CD4-positive, alpha-beta T cell treated with Interleukin-4 for 4 hours (primary cell): Measurements from ENCODE around the gene AP2M1.
"Not testable (repeated sequence)": the region's sequence is repeated elsewhere in the genome, so short reads cannot be mapped to it uniquely, and the experiment has no call there.

Experiments used
- DNase-seq: peaks from one replicate; pipeline ENCODE4 v3.0.0-alpha.2; 2020

Gene AP2M1

DNA sequence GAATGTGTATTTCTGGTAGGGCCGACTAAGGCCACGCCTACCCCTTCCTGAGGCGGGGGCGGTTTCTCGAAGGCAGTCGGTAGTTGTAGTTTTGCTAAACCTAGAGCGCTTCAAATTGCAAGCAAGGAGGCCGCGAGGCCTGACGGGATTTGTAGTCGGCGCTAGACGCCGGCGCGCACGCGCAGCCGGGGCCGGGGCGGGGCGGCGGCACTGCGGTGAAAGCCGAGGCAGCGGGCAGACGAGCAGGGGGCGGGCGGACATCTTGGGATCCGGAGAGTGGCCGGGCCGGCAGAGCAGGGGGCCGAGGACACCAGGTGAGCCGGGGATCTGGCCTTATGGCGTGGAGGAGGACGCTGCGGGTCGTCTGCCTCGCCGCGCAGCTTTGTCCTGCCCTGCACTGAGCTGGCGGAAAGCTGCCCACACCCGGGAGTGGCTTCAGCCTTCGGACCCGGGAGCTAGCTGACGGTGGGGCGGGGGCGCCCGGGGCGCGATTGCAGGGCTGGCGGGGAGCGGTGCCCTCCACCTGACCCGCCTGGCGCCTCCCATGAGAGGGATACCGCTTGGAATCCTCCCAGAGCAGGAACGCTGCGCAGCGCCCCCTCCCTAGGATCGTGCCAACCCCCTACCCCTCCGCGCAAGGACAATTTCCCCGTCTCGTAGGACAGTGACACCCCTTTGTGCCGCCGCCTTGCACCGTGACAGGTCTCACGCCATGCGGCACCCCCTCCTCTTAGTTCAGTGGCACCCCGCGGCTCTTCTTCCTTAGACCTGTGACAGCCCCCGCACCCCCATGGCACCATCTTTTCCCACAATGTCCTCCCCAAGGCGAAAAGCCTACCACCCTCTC is at the start of gene AP2M1:
Gene AP2M1, plus strand, starts transcription at position 210 of the 847 bp plus-strand sequence. CDS start 2,139 bp downstream, outside the sequence.
- peak; percentile 99 for DNase-seq

DNA sequence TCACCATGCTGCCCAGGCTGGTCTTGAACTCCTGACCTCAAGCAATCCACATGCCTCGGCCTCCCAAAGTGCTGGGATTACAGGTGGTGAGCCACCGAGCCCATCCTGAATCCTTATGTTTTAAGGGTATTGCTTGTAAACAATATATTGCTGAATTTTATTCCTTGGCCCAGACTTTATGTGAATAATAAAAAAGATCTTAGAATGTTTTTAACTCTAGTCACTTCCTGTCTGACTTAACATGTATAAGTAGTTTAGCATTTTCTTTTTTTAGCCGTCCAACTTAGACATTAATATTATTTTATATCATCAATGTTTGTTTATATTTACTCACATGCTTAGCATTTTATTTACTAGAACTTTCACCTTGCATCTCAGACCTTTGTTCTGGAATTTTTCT is 48.6 kb upstream of the AP2M1 start:
- DNase-seq: no peak

- DNase-seq: no peak
These were observed 45.6 kb upstream of the AP2M1 start for GRCh38 chr3:184129012-184129411.

DNA sequence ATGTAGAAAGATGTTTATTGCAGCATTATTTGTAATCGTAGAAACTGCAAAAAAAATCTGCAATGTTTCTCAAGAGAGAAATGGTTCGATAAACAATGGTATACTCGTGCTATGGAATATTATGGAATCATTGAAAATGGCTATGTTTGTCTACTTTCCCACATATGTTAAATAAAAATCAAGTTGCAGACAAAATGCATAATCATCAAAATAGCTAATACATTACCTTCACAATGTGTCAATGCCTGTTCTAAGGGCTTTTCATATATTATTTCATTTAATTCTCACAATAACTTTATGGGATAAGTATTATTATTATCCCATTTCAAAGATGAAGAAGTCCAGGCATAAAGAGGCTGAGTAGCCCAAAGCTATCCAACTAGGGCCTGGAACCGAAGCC is 41.7 kb upstream of the AP2M1 start:
- DNase-seq: no peak

DNA sequence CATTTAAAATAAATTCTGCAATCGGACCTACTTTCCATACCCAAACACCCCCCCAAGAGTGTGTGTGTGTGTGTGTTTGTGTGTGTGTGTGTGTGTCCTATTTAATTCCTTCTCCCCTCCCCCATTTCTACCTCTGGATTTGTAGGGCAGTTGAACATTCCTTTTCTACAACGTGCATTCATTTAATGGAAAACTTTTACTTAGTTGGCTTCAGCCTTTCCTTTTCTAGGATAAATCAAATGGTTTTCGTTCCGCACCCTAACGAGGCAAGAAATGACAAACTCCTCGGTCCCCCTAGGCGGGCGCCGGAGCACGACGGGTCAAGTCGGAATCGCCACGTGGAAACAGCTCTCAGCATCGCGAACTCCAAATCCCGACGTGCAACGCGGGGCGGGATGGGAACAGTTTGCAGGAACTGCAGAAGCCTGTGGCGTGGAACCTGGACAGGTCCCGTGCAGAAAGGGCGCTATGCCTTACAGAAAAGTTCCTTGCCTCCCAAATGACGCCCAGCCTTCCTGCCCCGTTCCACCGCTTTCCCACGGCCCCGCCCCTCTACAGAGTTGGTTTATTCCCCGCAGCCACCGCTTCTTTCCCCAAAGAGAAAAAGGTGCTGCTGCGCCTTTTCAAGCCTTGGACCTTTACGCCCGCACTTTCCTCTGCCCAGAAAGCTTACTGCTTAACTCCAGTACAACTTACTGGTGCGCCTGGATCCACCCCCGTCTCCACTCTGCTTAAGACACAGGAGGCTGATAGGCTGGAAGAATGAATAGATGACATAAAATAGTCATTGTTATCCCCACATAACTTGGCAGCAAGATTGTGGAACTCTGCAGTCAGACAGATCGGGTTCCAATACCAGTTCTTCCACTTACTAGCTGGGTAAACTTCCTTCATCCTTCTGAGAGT is 40.6 kb upstream of the AP2M1 start:
- DNase-seq: peak; percentile 48

- no peak for DNase-seq
These were observed 39.9 kb upstream of the AP2M1 start for GRCh38 chr3:184134746-184135148.

GRCh38 chr3:184135149-184135910 is 39.3 kb upstream of the AP2M1 start, which contains the start of gene EIF2B5:
TSS of gene EIF2B5 (plus strand) at chr3:184135358. CDS start at chr3:184135386, 28 bp downstream.
- peak; percentile 94 for DNase-seq

DNA sequence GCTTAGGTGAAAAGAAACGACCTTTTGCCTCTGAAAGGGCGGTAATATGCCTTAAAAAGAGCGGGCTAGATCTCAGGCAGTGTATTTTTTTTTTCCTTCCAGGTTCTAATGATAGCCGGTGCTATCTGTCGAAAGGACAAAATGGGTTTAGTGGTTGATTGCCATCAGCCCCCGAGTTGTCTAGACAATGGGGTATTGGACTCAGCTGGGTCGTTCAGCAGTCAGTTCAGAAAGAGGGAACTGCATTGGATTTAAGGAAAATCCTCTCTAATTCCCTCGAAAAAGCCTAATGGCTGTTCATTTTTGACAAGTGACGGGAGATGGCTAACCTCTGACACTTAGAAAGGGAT is 38.8 kb upstream of the AP2M1 start:
- no peak for DNase-seq

DNA sequence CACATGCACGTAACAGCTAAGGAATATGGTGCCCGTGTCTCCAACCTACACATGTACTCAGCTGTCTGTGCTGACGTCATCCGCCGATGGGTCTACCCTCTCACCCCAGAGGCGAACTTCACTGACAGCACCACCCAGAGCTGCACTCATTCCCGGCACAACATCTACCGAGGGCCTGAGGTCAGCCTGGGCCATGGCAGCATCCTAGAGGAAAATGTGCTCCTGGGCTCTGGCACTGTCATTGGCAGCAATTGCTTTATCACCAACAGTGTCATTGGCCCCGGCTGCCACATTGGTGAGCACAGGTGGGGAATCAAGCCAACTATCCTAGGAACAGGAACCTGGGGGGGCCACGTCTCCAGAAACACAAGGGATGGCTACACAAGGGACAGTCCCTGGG is 34.2 kb upstream of the AP2M1 start:
- no peak for DNase-seq

DNA sequence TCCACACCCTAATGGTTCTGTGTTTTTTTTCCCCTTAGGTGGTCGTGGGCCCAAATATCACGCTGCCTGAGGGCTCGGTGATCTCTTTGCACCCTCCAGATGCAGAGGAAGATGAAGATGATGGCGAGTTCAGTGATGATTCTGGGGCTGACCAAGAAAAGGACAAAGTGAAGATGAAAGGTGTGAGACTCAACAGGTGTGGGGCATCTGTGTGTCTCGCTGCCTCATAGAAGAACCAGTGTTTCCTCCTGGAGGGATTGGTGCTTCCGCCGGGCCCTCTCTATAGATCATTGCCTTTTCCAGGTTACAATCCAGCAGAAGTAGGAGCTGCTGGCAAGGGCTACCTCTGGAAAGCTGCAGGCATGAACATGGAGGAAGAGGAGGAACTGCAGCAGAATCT is 32.5 kb upstream of the AP2M1 start:
- DNase-seq: no peak

GRCh38 chr3:184143327-184143726 is 31.3 kb upstream of the AP2M1 start:
- no peak for DNase-seq

DNA sequence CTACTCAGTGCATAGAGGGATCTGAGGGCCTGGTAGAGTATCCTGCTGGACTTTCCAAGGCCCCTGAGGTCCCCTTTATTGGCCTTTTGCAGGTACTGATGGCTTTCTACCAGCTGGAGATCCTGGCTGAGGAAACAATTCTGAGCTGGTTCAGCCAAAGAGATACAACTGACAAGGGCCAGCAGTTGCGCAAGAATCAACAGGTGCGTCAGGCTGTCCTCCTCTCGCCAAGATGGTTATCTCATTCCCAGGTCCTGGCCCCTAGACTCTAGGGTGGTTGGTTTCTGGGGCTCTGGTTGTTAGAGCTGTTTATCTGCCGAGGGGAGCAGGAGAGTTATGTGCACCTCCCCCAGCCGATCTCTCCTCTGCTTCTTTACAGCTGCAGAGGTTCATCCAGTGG is 30.1 kb upstream of the AP2M1 start:
- DNase-seq: no peak

- peak; percentile 34 for DNase-seq
These were observed 29.5 kb upstream of the AP2M1 start for GRCh38 chr3:184145111-184145524.

DNA sequence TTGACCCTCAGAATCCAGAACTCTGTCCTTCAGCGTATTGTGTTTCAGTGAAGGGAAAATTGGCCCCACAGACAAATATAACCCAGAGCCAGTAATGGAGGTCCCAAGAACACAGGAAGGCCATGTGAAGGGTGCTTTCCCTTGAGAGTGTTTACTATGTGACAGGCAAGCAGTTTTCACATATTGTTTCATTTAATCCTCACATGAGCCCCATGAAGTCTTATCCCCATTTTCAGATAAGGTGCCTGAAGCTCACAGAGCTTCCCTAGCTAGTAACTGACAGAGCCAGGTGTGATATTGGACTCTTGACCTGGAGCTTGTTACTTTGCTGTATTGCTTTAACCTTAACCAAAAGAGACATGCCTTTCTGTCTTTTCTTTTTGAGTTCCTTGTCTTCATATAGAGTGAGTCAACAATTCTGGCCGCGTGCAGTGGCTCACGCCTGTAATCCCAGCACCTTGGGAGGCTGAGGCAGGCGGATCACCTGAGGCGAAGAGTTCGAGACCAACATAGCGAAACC is 28.8 kb upstream of the AP2M1 start:
- no peak for DNase-seq

DNA sequence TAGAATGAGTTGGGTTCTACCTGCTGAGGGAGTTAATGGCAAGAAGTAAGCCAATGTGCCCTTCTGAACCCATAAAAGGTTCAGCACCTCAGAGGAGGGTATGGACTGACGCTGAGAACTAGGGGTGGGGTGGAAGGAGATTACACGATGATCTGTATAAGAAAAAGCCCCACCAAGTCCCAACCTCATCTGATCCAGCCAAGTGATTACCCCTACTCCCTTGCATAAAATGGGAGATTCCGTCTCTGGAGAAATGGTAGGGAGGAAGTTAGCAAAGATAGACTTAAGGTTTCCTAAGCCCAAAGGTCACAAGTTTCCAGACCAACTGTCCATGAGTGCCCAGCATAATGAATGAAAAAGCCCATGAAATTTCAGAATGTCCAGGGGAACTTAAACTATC is 26.6 kb upstream of the AP2M1 start:
- DNase-seq: no peak

- DNase-seq: no peak
These were observed 25.5 kb upstream of the AP2M1 start for GRCh38 chr3:184149123-184149522.

- DNase-seq: not testable (repeated sequence)
These were observed 24.9 kb upstream of the AP2M1 start for GRCh38 chr3:184149770-184150169.

DNA sequence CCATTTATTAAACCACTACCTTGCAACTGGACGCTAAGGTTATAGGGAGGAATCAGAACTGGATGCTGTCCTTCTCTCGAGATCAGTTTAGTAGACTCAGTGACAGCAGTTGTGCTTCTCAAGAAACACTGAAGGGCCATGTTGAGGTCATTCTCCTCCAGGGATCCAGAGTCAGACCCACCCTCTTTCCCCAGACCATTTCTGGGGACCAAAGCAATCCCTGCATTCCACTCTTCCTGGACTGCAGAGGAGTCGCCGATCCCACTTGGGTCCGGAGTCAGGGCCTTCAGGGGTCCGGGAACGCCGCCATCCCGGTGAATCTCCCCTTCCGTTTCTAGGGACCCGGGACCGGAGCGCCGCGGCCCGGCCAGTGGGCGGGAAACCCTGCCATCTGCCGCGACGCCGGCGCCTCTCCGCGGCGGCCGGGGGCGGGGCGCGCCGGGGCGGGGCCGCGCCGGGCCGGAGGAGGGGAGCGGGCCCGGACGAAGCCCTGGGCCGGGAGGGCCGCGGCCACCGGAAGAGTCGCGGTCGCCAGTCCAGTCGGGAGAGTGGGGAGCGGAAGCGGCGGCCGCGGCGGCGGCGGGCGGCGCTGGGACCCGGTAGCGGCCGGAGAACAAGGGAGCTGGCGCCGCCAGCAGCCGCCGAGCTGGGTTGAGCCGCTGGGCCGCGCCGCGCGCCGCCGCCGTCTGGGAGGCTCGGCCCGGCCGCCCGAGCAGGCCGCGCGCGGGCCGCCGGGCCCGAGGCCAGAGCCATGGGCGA is 19.6 kb upstream of the AP2M1 start, which contains the start of gene DVL3:
Gene DVL3, plus strand, starts transcription at position 493 of the 759 bp plus-strand sequence. Its CDS starts 259 bp downstream, at position 752.
- no peak for DNase-seq

GRCh38 chr3:184155644-184156521 is 18.8 kb upstream of the AP2M1 start:
- no peak for DNase-seq

GRCh38 chr3:184156522-184156955 is 18.1 kb upstream of the AP2M1 start:
- DNase-seq: no peak

DNA sequence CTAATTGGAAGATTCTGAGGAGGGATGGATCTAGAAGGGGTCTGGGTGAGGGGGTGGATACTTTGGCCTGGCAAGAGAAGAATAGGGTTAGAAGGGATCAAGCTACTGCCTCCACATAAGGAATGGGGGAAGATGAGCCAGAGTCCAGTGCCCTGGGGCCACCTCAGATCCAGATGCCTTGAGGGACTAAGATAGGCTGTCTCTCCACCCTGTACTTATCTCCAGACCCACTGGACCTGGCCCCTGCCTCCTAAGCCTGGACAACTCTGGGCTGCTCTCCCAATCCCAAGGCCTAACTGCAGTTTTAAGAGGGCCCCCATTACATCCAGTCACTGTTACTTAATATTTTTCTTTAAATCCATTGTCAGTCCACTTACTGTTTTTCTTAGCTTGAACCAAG is 17.4 kb upstream of the AP2M1 start:
- no peak for DNase-seq
